HEK293 (cell line): ENCODE data around the gene MFAP1.

ENCODE experiments used
- AEBP2 ChIP-seq: fragments of 450-650 bp; formaldehyde crosslinking; IDR thresholded peaks from 2 replicates; pipeline ENCODE4 v1.5.1; 2016; ENCODE audit warnings: missing biosample characterization, missing genetic modification characterization, borderline replicate concordance
- FEZF1 ChIP-seq: fragments of 450-650 bp; formaldehyde crosslinking; IDR thresholded peaks from 2 replicates; pipeline ENCODE4 v1.5.1; 2016; ENCODE audit warnings: missing biosample characterization, missing genetic modification characterization
- GLIS1 ChIP-seq: fragments of 450-650 bp; formaldehyde crosslinking; IDR thresholded peaks from 2 replicates; pipeline ENCODE4 v1.5.1; 2016; ENCODE audit warnings: missing biosample characterization, missing genetic modification characterization
- GLIS2 ChIP-seq: fragments of 450-650 bp; formaldehyde crosslinking; IDR thresholded peaks from 2 replicates; pipeline ENCODE4 v1.5.1; 2016; ENCODE audit warnings: missing biosample characterization, missing genetic modification characterization
- KLF8 ChIP-seq: fragments of 450-650 bp; formaldehyde crosslinking; IDR thresholded peaks from 2 replicates; pipeline ENCODE4 v1.5.1; 2016; ENCODE audit warnings: missing biosample characterization, missing genetic modification characterization
- PRDM10 ChIP-seq: fragments of 450-650 bp; formaldehyde crosslinking; IDR thresholded peaks from 2 replicates; pipeline ENCODE4 v1.5.1; 2016; ENCODE audit warnings: missing biosample characterization, missing genetic modification characterization
- PRDM2 ChIP-seq: fragments of 450-650 bp; formaldehyde crosslinking; IDR thresholded peaks from 2 replicates; pipeline ENCODE4 v1.5.1; 2016; ENCODE audit warnings: missing biosample characterization, missing genetic modification characterization, borderline replicate concordance
- SALL2 ChIP-seq: fragments of 450-650 bp; formaldehyde crosslinking; IDR thresholded peaks from 2 replicates; pipeline ENCODE4 v1.5.0; 2017; ENCODE audit warnings: missing biosample characterization, mild to moderate bottlenecking, missing genetic modification characterization, borderline replicate concordance
- SCRT1 ChIP-seq: fragments of 450-650 bp; formaldehyde crosslinking; IDR thresholded peaks from 2 replicates; pipeline ENCODE4 v1.5.1; 2016; ENCODE audit warnings: missing biosample characterization, missing genetic modification characterization, borderline replicate concordance
- SCRT2 ChIP-seq: fragments of 450-650 bp; formaldehyde crosslinking; IDR thresholded peaks from 2 replicates; pipeline ENCODE4 v1.5.1; 2016; ENCODE audit warnings: missing biosample characterization, missing genetic modification characterization
- ZBTB26 ChIP-seq: fragments of 450-650 bp; formaldehyde crosslinking; optimal IDR thresholded peaks from 2 replicates; pipeline ENCODE3; 2016; ENCODE audit warnings: missing biosample characterization, mild to moderate bottlenecking, missing genetic modification characterization
- ZBTB48 ChIP-seq: fragments of 450-650 bp; formaldehyde crosslinking; IDR thresholded peaks from 2 replicates; pipeline ENCODE4 v1.5.1; 2016; ENCODE audit warnings: missing biosample characterization, missing genetic modification characterization
- ZBTB8A ChIP-seq: fragments of 450-650 bp; formaldehyde crosslinking; IDR thresholded peaks from 2 replicates; pipeline ENCODE4 v1.5.1; 2016; ENCODE audit warnings: missing biosample characterization, missing genetic modification characterization
- ZFHX2 ChIP-seq: fragments of 450-650 bp; formaldehyde crosslinking; conservative IDR thresholded peaks from 2 replicates; pipeline ENCODE4 v1.5.1; 2016; ENCODE audit warnings: missing biosample characterization, missing genetic modification characterization
- ZNF10 ChIP-seq: fragments of 450-650 bp; formaldehyde crosslinking; IDR thresholded peaks from 2 replicates; pipeline ENCODE4 v1.5.1; 2017; ENCODE audit warnings: missing biosample characterization, missing genetic modification characterization
- ZNF114 ChIP-seq: fragments of 450-650 bp; formaldehyde crosslinking; IDR thresholded peaks from 2 replicates; pipeline ENCODE4 v1.5.0; 2017; ENCODE audit warnings: missing biosample characterization, missing genetic modification characterization
- ZNF211 ChIP-seq: fragments of 450-650 bp; formaldehyde crosslinking; IDR thresholded peaks from 2 replicates; pipeline ENCODE4 v1.5.1; 2016; ENCODE audit warnings: low read depth, missing biosample characterization, missing genetic modification characterization
- ZNF221 ChIP-seq: fragments of 450-650 bp; formaldehyde crosslinking; IDR thresholded peaks from 2 replicates; pipeline ENCODE4 v1.5.1; 2017; ENCODE audit warnings: missing biosample characterization, missing genetic modification characterization, borderline replicate concordance
- ZNF341 ChIP-seq: fragments of 450-650 bp; formaldehyde crosslinking; IDR thresholded peaks from 2 replicates; pipeline ENCODE4; 2016; ENCODE audit warnings: low read depth, missing biosample characterization, missing genetic modification characterization
- ZNF398 ChIP-seq: fragments of 450-650 bp; formaldehyde crosslinking; IDR thresholded peaks from 2 replicates; pipeline ENCODE4 v1.5.1; 2017; ENCODE audit warnings: missing biosample characterization, missing genetic modification characterization
- ZNF654 ChIP-seq: fragments of 450-650 bp; formaldehyde crosslinking; IDR thresholded peaks from 2 replicates; pipeline ENCODE4 v1.5.1; 2016; ENCODE audit warnings: low read depth, missing biosample characterization, missing genetic modification characterization
- ZNF658 ChIP-seq: fragments of 450-650 bp; formaldehyde crosslinking; IDR thresholded peaks from 2 replicates; pipeline ENCODE4; 2016; ENCODE audit warnings: missing biosample characterization, missing genetic modification characterization
- ZNF704 ChIP-seq: fragments of 450-650 bp; formaldehyde crosslinking; IDR thresholded peaks from 2 replicates; pipeline ENCODE4 v1.5.1; 2016; ENCODE audit warnings: missing biosample characterization, missing genetic modification characterization
- ZSCAN30 ChIP-seq: fragments of 450-650 bp; IDR thresholded peaks from 2 replicates; pipeline ENCODE4 v1.5.1; 2018; ENCODE audit warnings: missing biosample characterization, mild to moderate bottlenecking, missing genetic modification characterization, moderate library complexity

MFAP1 gene

GRCh38 chr15:43776718-43777266, 47.7 kb downstream of the MFAP1 start, which contains the start of gene ELL3 (continued):
- 0 out of 2 replicates have a peak, but pooled peaks have one; percentile 62 for TF ChIP-seq ZNF341 (tag by site-specific recombination)
- TF ChIP-seq FEZF1: no peak
- TF ChIP-seq PRDM10 (tag by site-specific recombination): peak; percentile 51
- no peak for TF ChIP-seq ZSCAN30 (tag by site-specific recombination)
- no peak for TF ChIP-seq PRDM2 (tag by site-specific recombination)
- peak; percentile 63 for TF ChIP-seq GLIS2
- TF ChIP-seq ZBTB8A (tag by site-specific recombination): no peak
- TF ChIP-seq KLF8 (tag by site-specific recombination): peak; percentile 61; the same call in 1 of the 2 replicates
- no peak for TF ChIP-seq ZNF654 (tag by site-specific recombination)
- TF ChIP-seq ZNF10 (tag by site-specific recombination): 0 out of 2 replicates have a peak, but pooled peaks have one; percentile 19
- TF ChIP-seq ZNF398 (tag by site-specific recombination): 0 out of 2 replicates have a peak, but pooled peaks have one; percentile 51
- TF ChIP-seq ZNF221 (tag by site-specific recombination): no peak
- no peak for TF ChIP-seq ZBTB26 (tag by site-specific recombination)
- 0 out of 2 replicates have a peak, but pooled peaks have one; percentile 48 for TF ChIP-seq ZBTB48
- no peak for TF ChIP-seq ZNF114
- TF ChIP-seq SALL2 (tag by site-specific recombination): no peak
- TF ChIP-seq SCRT2 (tag by site-specific recombination): peak; percentile 99
- no peak for TF ChIP-seq ZNF704
- no peak for TF ChIP-seq ZNF658 (tag by site-specific recombination)
- no peak for TF ChIP-seq ZNF211
- TF ChIP-seq SCRT1 (tag by site-specific recombination): peak; percentile 92
- no peak for TF ChIP-seq AEBP2 (tag by site-specific recombination)
- no peak; the same call in 1 of the 2 replicates for TF ChIP-seq ZFHX2 (tag by site-specific recombination)
- TF ChIP-seq GLIS1 (tag by site-specific recombination): no peak; the same call in 1 of the 2 replicates
